B cell (primary cell): Measurements from ENCODE around the gene ZNF319. TPM values are rescaled to one million over a fixed set of nuclear protein-coding genes. Genes with fewer than 3 reads are reported as not detected.

Source experiments
- ATAC-seq: fragments of 200-7000 bp; cut with Tn5 transposase; one replicate; pipeline ENCODE4 v1.10.0; 2021; ENCODE audit warnings: low read depth, mild to moderate bottlenecking, moderate number of reproducible peaks, moderate library complexity
- CTCF ChIA-PET: fragments of 350-600 bp; sonication (Branson Sonifier 250); formaldehyde crosslinking; loops from one replicate; lab custom pipeline; 2021; ENCODE audit warnings: antibody characterized with exemption, inconsistent platforms; lab: Charles Lee
- POLR2A ChIA-PET: fragments of 350-600 bp; sonication (Branson Sonifier 250); formaldehyde crosslinking; loops from one replicate; lab custom pipeline; 2021; ENCODE audit warnings: antibody characterized with exemption; lab: Charles Lee
- DNase-seq: peaks from one replicate; pipeline ENCODE4 v3.0.0; 2013
- H2AFZ ChIP-seq: 2 replicates; pipeline ENCODE4 v1.6.1; 2012; ENCODE audit warnings: mild to moderate bottlenecking, low read depth, low read length; ENCODE audit not compliant: insufficient read depth, poor library complexity, severe bottlenecking
- H3K27ac ChIP-seq, 2 donors: 1 replicate in 1 of 2; 2 replicates in 1 of 2; pipeline ENCODE4 v1.5.1; 2012 to 2013; ENCODE audit warnings: low read length in 2 of 2, mild to moderate bottlenecking in 2 of 2, moderate library complexity in 1 of 2
- H3K27me3 ChIP-seq, 4 experiments: fragments of 200-600 bp in 1 of 4; sonication (generic) in 1 of 4; replicated peaks in 1 of 4; 1 replicate in 2 of 4; 2 replicates in 2 of 4; pipeline versions ENCODE4 v1.6.1 to v1.7.0; 2013 to 2016; ENCODE audit warnings: low read length in 3 of 4, mild to moderate bottlenecking in 2 of 4, mixed read lengths in 1 of 4, moderate library complexity in 1 of 4; ENCODE audit not compliant: insufficient read depth in 4 of 4, control insufficient read depth in 3 of 4; ENCODE audit errors: control extremely low read depth in 1 of 4
- H3K36me3 ChIP-seq, 2 experiments: replicated peaks in 1 of 2; 1 replicate in 1 of 2; 2 replicates in 1 of 2; pipeline versions ENCODE4 v1.6.1 to v1.7.1; 2013; ENCODE audit warnings: low read length in 1 of 2; ENCODE audit not compliant: insufficient read depth in 2 of 2, control insufficient read depth in 1 of 2; ENCODE audit errors: control extremely low read depth in 1 of 2, extremely low read depth in 1 of 2
- H3K4me1 ChIP-seq, 2 donors: fragments of 200-600 bp in 1 of 2; sonication (generic) in 1 of 2; 1 replicate in 1 of 2; 2 replicates in 1 of 2; pipeline versions ENCODE4 v1.5.1 to v1.6.1; 2013 to 2017; ENCODE audit warnings: low read length in 2 of 2; ENCODE audit not compliant: control insufficient read depth in 2 of 2, insufficient read depth in 2 of 2
- H3K4me2 ChIP-seq: replicated peaks from 2 replicates; pipeline ENCODE3; 2012; ENCODE audit warnings: mild to moderate bottlenecking, low read depth, low read length; ENCODE audit not compliant: poor library complexity, severe bottlenecking
- H3K4me3 ChIP-seq, 5 experiments: fragments of 200-600 bp in 1 of 5; sonication (generic) in 1 of 5; 1 replicate in 3 of 5; 2 replicates in 2 of 5; pipeline versions ENCODE4 v1.5.1 to v1.7.0; 2011 to 2016; ENCODE audit warnings: low read length in 4 of 5, mild to moderate bottlenecking in 4 of 5, low read depth in 2 of 5, control low read depth in 1 of 5, moderate library complexity in 1 of 5; ENCODE audit not compliant: insufficient read depth in 1 of 5; ENCODE audit errors: control extremely low read depth in 1 of 5, extremely low read depth in 1 of 5
- H3K79me2 ChIP-seq: fragments of 200-600 bp; sonication (generic); one replicate; pipeline ENCODE4 v1.6.0; 2016; ENCODE audit warnings: low read length; ENCODE audit not compliant: control insufficient read depth, insufficient read depth
- H3K9ac ChIP-seq: fragments of 200-600 bp; sonication (generic); 2 replicates; pipeline ENCODE4 v1.6.1; 2017; ENCODE audit warnings: mild to moderate bottlenecking, low read length, moderate library complexity
- H3K9me3 ChIP-seq, 3 donors: one replicate each; pipeline versions ENCODE4 v1.6.1 to v1.7.1; 2013; ENCODE audit warnings: low read length in 2 of 3; ENCODE audit not compliant: control insufficient read depth in 2 of 3, insufficient read depth in 1 of 3; ENCODE audit errors: control extremely low read depth in 1 of 3
- H4K20me1 ChIP-seq: 2 replicates; pipeline ENCODE4 v1.6.0; 2012; ENCODE audit warnings: mild to moderate bottlenecking, low read length; ENCODE audit not compliant: insufficient read depth, control insufficient read depth, poor library complexity, severe bottlenecking
- H3K27ac Mint-ChIP-seq: one replicate; pipeline ENCODE4 v1.8.0; 2021; ENCODE audit warnings: mixed read lengths
- H3K27me3 Mint-ChIP-seq: one replicate; pipeline ENCODE4 v1.8.0; 2021; ENCODE audit warnings: mixed read lengths
- H3K4me1 Mint-ChIP-seq: one replicate; pipeline ENCODE4 v1.8.0; 2021; ENCODE audit warnings: mixed read lengths
- H3K4me3 Mint-ChIP-seq: one replicate; pipeline ENCODE4 v1.8.0; 2021; ENCODE audit warnings: mixed read lengths
- H3K9me3 Mint-ChIP-seq: one replicate; pipeline ENCODE4 v1.8.0; 2022; ENCODE audit warnings: mixed read lengths; ENCODE audit not compliant: insufficient read depth
- CTCF ChIP-seq: fragments of 200-600 bp; IDR thresholded peaks from one replicate; pipeline ENCODE4 v1.8.0; 2022; ENCODE audit warnings: antibody characterized with exemption, mild to moderate bottlenecking
- EZH2 ChIP-seq: IDR thresholded peaks from 2 replicates; pipeline ENCODE4 v1.6.1; 2012; ENCODE audit warnings: borderline replicate concordance, low read depth, mild to moderate bottlenecking, moderate library complexity, low read length; ENCODE audit not compliant: insufficient read depth, poor library complexity, severe bottlenecking
- WGBS: methylation state at CpG from one replicate; pipeline ENCODE4 v1.1.5; 2013; ENCODE audit warnings: missing lambda C conversion rate; ENCODE audit not compliant: insufficient coverage; 5-methylcytosine and 5-hydroxymethylcytosine counted together
- intact Hi-C: fragments of 100-400 bp; cut with micrococcal nuclease; formaldehyde crosslinking; loops from one replicate; pipeline ENCODE4 v1.10.0; 2022
- polyA plus RNA-seq: library from polyadenylated mRNA; depleted of rRNA; stranded (reverse); fragments of >200 nt; gene quantifications from 2 replicates; pipeline ENCODE4 v1.2.3, GENCODE V29; 2012
- total RNA-seq, 2 donors: library from RNA; stranded (reverse); fragments of 120-200 nt in 1 of 2; gene quantifications; 1 replicate in 1 of 2; 2 replicates in 1 of 2; pipeline versions ENCODE4 v1.2.3 to v1.2.4, GENCODE V29; 2013 to 2022

Gene ZNF319
- total and polyA plus RNA-seq, 2 donors (not counting 1 experiment from before 2014, with no cell fraction given): 12.4 to 15.1 TPM

GRCh38 chr16:58046936-58047335 is 46.5 kb upstream of the ZNF319 start:
- Histone ChIP-seq H3K4me3 (no peak overlapping the region), H2AFZ (no peak overlapping the region), H3K9ac (no peak overlapping the region), H4K20me1 (no peaks in the 10 kb centered on the region), H3K79me2 (no peaks in the 10 kb centered on the region), H3K4me2 (no peak overlapping the region), H3K36me3 (no peaks in the 10 kb centered on the region), H3K27ac (no peak overlapping the region), H3K27me3 (no peaks in the 10 kb centered on the region), H3K4me1 (no peaks in the 10 kb centered on the region), H3K9me3 (peaks cover 0 to 3% (median 0%) of the 10 kb centered on the region in 3 donors)
- peaks cover 5% of the 10 kb centered on the region for H3K27me3 Mint-ChIP-seq
- TF ChIP-seq EZH2 (no peak), CTCF (no peak)
- no peaks in the 10 kb centered on the region for H3K9me3 Mint-ChIP-seq
- H3K4me1 Mint-ChIP-seq: no peaks in the 10 kb centered on the region
- ATAC-seq: no peak
- no peak overlapping the region for H3K4me3 Mint-ChIP-seq
- H3K27ac Mint-ChIP-seq: no peak overlapping the region
- no peak for DNase-seq
- ChIA-PET POLR2A (no interaction called here), CTCF (no interaction called here)
- intact Hi-C loops: no loop called here
- 96% methylated on average over 6 of the region's 6 CpGs for WGBS

- intact Hi-C loops: no loop called here
- H3K4me1 ChIP-seq: no peaks in the 10 kb centered on the region
- H3K36me3 ChIP-seq: no peaks in the 10 kb centered on the region
- Mint-ChIP-seq H3K4me3 (no peak overlapping the region), H3K27me3 (peaks cover 5% of the 10 kb centered on the region), H3K9me3 (no peaks in the 10 kb centered on the region), H3K27ac (no peak overlapping the region), H3K4me1 (no peaks in the 10 kb centered on the region)
- H3K4me2 ChIP-seq: no peak overlapping the region
- peaks cover 0 to 3% (median 0%) of the 10 kb centered on the region in 3 donors for H3K9me3 ChIP-seq
- no peak overlapping the region for H3K9ac ChIP-seq
- WGBS: 52% methylated on average over 6 of the region's 16 CpGs
- DNase-seq (no peak), ATAC-seq (no peak)
- POLR2A ChIA-PET: no interaction called here
- H4K20me1 ChIP-seq: no peaks in the 10 kb centered on the region
- H3K4me3 ChIP-seq: no peak overlapping the region
- H3K79me2 ChIP-seq: no peaks in the 10 kb centered on the region
- CTCF ChIA-PET: no interaction called here
- H3K27ac ChIP-seq: no peak overlapping the region
- H2AFZ ChIP-seq: no peak overlapping the region
- H3K27me3 ChIP-seq: no peaks in the 10 kb centered on the region
- TF ChIP-seq CTCF: no peak
Observed at GRCh38 chr16:58046054-58046881, 45.8 kb upstream of the ZNF319 start.
